H1 (cell line): ENCODE data around the gene COQ10B. TPM values are rescaled to one million over a fixed set of nuclear protein-coding genes. Genes with fewer than 3 reads are reported as not detected.

Experiments
- CTCF ChIA-PET: fragments of 300-600 bp; sonication (Branson Sonifier 250); formaldehyde crosslinking; loops from one replicate; lab custom pipeline; 2021; ENCODE audit not compliant: partially characterized antibody; lab: Charles Lee
- POLR2A ChIA-PET: fragments of 300-600 bp; sonication (Branson Sonifier 250); formaldehyde crosslinking; loops from one replicate; lab custom pipeline; 2021; ENCODE audit warnings: inconsistent platforms; ENCODE audit not compliant: partially characterized antibody; lab: Charles Lee
- DNase-seq, 2 experiments: peaks; one replicate each; pipeline versions ENCODE4 v3.0.0 to v3.0.0-alpha.2; 2010 to 2022; ENCODE audit warnings: low spot score in 2 of 2, low read depth in 1 of 2, mixed read lengths in 1 of 2
- FAIRE-seq: peaks from 2 replicates; lab custom pipeline; 2011; peaks lifted over from hg19 to GRCh38; lab: Jason Lieb, UNC
- H2AFZ ChIP-seq: 2 replicates; pipeline ENCODE4 v1.8.1; 2012; ENCODE audit warnings: low read length, inconsistent platforms
- H2AK5ac ChIP-seq: 2 replicates; pipeline ENCODE4 v1.6.1; 2013; ENCODE audit warnings: low read depth, low read length
- H2BK120ac ChIP-seq: replicated peaks from 2 replicates; pipeline ENCODE3; 2013; ENCODE audit warnings: low read depth, low read length, inconsistent platforms
- H2BK12ac ChIP-seq: 2 replicates; pipeline ENCODE4 v1.6.1; 2013; ENCODE audit warnings: low read depth, low read length
- H2BK15ac ChIP-seq: 2 replicates; pipeline ENCODE4 v1.6.1; 2013; ENCODE audit warnings: low read length
- H2BK20ac ChIP-seq: 2 replicates; pipeline ENCODE4 v1.6.1; 2013; ENCODE audit warnings: low read length
- H2BK5ac ChIP-seq: 2 replicates; pipeline ENCODE4 v1.6.1; 2013; ENCODE audit warnings: low read depth, low read length
- H3K14ac ChIP-seq: 2 replicates; pipeline ENCODE4 v1.6.1; 2013; ENCODE audit warnings: inconsistent platforms; ENCODE audit not compliant: insufficient read length
- H3K18ac ChIP-seq: 2 replicates; pipeline ENCODE4 v1.6.1; 2013; ENCODE audit warnings: low read length; ENCODE audit errors: extremely low read depth
- H3K23ac ChIP-seq: 2 replicates; pipeline ENCODE4 v1.6.1; 2013; ENCODE audit warnings: inconsistent platforms; ENCODE audit not compliant: insufficient read length
- H3K23me2 ChIP-seq: 2 replicates; pipeline ENCODE4 v1.6.1; 2013; ENCODE audit warnings: low read depth, low read length
- H3K27ac ChIP-seq: 2 replicates; pipeline ENCODE4 v1.6.1; 2011; ENCODE audit warnings: low read depth, low read length, inconsistent platforms
- H3K27me3 ChIP-seq, 4 experiments: replicated peaks in 1 of 4; 1 replicate in 1 of 4; 2 replicates in 3 of 4; pipeline versions ENCODE4 v1.6.1 to v1.8.1; 2011 to 2013; ENCODE audit warnings: low read length in 3 of 4, mild to moderate bottlenecking in 3 of 4, inconsistent platforms in 2 of 4, mixed read lengths in 2 of 4, moderate library complexity in 1 of 4; ENCODE audit not compliant: control insufficient read depth in 3 of 4, insufficient read depth in 3 of 4; ENCODE audit errors: extremely low read depth in 1 of 4
- H3K36me3 ChIP-seq, 4 experiments: 2 replicates each; pipeline versions ENCODE4 v1.6.1 to v1.8.1; 2011 to 2013; ENCODE audit warnings: mild to moderate bottlenecking in 4 of 4, low read length in 3 of 4, moderate library complexity in 2 of 4, control low read depth in 1 of 4, inconsistent platforms in 1 of 4; ENCODE audit not compliant: insufficient read depth in 4 of 4, control insufficient read depth in 2 of 4
- H3K4ac ChIP-seq: replicated peaks from 2 replicates; pipeline ENCODE3; 2013; ENCODE audit warnings: low read length, low read depth, mixed read lengths, inconsistent platforms; ENCODE audit not compliant: insufficient read length
- H3K4me1 ChIP-seq, 4 experiments: replicated peaks in 1 of 4; 1 replicate in 1 of 4; 2 replicates in 3 of 4; pipeline versions ENCODE4 v1.6.1 to v1.8.1; 2011 to 2013; ENCODE audit warnings: low read length in 3 of 4, inconsistent platforms in 2 of 4, mixed read lengths in 1 of 4; ENCODE audit not compliant: insufficient read depth in 4 of 4, control insufficient read depth in 3 of 4
- H3K4me2 ChIP-seq, 2 experiments: 2 replicates each; pipeline versions ENCODE4 v1.6.1 to v1.8.1; 2011 to 2013; ENCODE audit warnings: low read depth in 2 of 2, low read length in 2 of 2, control low read depth in 1 of 2, inconsistent platforms in 1 of 2, mild to moderate bottlenecking in 1 of 2; ENCODE audit not compliant: insufficient read depth in 1 of 2
- H3K4me3 ChIP-seq, 4 experiments: fragments of 200-600, 300-600 bp in 1 of 4; sonication (generic), shearing (Covaris generic), sonication (Bioruptor Twin) in 1 of 4; 2 replicates each; pipeline versions ENCODE4 v1.5.1 to v1.8.1; 2011 to 2016; ENCODE audit warnings: low read length in 4 of 4, low read depth in 3 of 4, control low read depth in 2 of 4, inconsistent platforms in 2 of 4, mild to moderate bottlenecking in 2 of 4, mixed read lengths in 1 of 4, moderate library complexity in 1 of 4; ENCODE audit not compliant: insufficient read depth in 2 of 4; ENCODE audit errors: extremely low read depth in 1 of 4
- H3K56ac ChIP-seq: replicated peaks from 2 replicates; pipeline ENCODE3; 2013; ENCODE audit warnings: low read depth, mild to moderate bottlenecking, mixed read lengths, low read length, inconsistent platforms; ENCODE audit not compliant: insufficient read length
- H3K79me1 ChIP-seq: 2 replicates; pipeline ENCODE4 v1.6.1; 2013; ENCODE audit warnings: low read depth, low read length, control low read depth
- H3K79me2 ChIP-seq, 2 experiments: 2 replicates each; pipeline versions ENCODE4 v1.6.1 to v1.8.1; 2012 to 2013; ENCODE audit warnings: low read length in 2 of 2, mild to moderate bottlenecking in 2 of 2, inconsistent platforms in 1 of 2; ENCODE audit not compliant: insufficient read depth in 2 of 2, control insufficient read depth in 1 of 2
- H3K9ac ChIP-seq, 4 experiments: replicated peaks in 1 of 4; 1 replicate in 1 of 4; 2 replicates in 3 of 4; pipeline versions ENCODE4 v1.6.1 to v1.8.1; 2011 to 2013; ENCODE audit warnings: low read depth in 3 of 4, low read length in 3 of 4, control low read depth in 2 of 4, mild to moderate bottlenecking in 2 of 4, moderate library complexity in 2 of 4, inconsistent platforms in 1 of 4; ENCODE audit errors: extremely low read depth in 1 of 4
- H3K9me3 ChIP-seq, 2 experiments: 2 replicates each; pipeline versions ENCODE4 v1.6.1 to v1.8.1; 2012 to 2013; ENCODE audit warnings: mild to moderate bottlenecking in 2 of 2, moderate library complexity in 2 of 2, control low read depth in 1 of 2, inconsistent platforms in 1 of 2, low read depth in 1 of 2, low read length in 1 of 2, mixed read lengths in 1 of 2; ENCODE audit not compliant: insufficient read depth in 2 of 2
- H4K20me1 ChIP-seq, 2 experiments: replicated peaks in 1 of 2; 2 replicates each; pipeline versions ENCODE3 to v1.8.1; 2011 to 2013; ENCODE audit warnings: inconsistent platforms in 2 of 2, low read length in 2 of 2, mild to moderate bottlenecking in 1 of 2; ENCODE audit not compliant: insufficient read depth in 2 of 2, control insufficient read depth in 1 of 2
- H4K5ac ChIP-seq: 2 replicates; pipeline ENCODE4 v1.6.1; 2013; ENCODE audit warnings: low read length, low read depth, mixed read lengths, inconsistent platforms; ENCODE audit not compliant: insufficient read length
- H4K8ac ChIP-seq: 2 replicates; pipeline ENCODE4 v1.8.0; 2013; ENCODE audit warnings: mild to moderate bottlenecking, moderate library complexity, low read length, inconsistent platforms; ENCODE audit not compliant: insufficient read depth; ENCODE audit errors: extremely low read depth
- H4K91ac ChIP-seq: replicated peaks from 2 replicates; pipeline ENCODE3; 2013; ENCODE audit warnings: low read length, mixed read lengths, inconsistent platforms; ENCODE audit not compliant: insufficient read length
- KDM4A ChIP-seq: IDR thresholded peaks from one replicate; pipeline ENCODE4 v1.7.1; 2012; ENCODE audit warnings: low read depth, mild to moderate bottlenecking, moderate library complexity, low read length, inconsistent platforms; ENCODE audit not compliant: severe bottlenecking
- RFX5 ChIP-seq: IDR thresholded peaks from 2 replicates; pipeline ENCODE4 v1.6.1; 2011; ENCODE audit warnings: low read depth, low read length, improper control_type of control experiment, borderline replicate concordance
- WGBS, 2 experiments: shearing (Covaris generic) in 1 of 2; methylation state at CpG; one replicate each; pipeline versions ENCODE4 v1.1.6 to v1.1.7; 2013 to 2015; ENCODE audit warnings: low lambda C conversion rate in 2 of 2, mixed read lengths in 2 of 2, inconsistent platforms in 1 of 2, low coverage in 1 of 2, missing lambda C conversion rate in 1 of 2; ENCODE audit not compliant: insufficient replicate concordance in 2 of 2, insufficient coverage in 1 of 2, insufficient read length in 1 of 2; ENCODE audit errors: extremely low coverage in 1 of 2, missing lambda C conversion rate in 1 of 2; 5-methylcytosine and 5-hydroxymethylcytosine counted together
- polyA plus RNA-seq, 7 experiments: library from polyadenylated mRNA; depleted of rRNA in 3 of 7; stranded (reverse) in 5 of 7; unstranded in 2 of 7; fragments of >200 nt in 5 of 7; fragments of 200-250 nt in 2 of 7; gene quantifications; 1 replicate in 5 of 7; 2 replicates in 1 of 7; 4 replicates in 1 of 7; pipeline versions ENCODE4 v1.2.1 to v1.2.3, GENCODE V29; 2011 to 2013; ENCODE audit warnings: missing spikeins in 2 of 7, mixed read lengths in 2 of 7
- total RNA-seq: library from RNA; stranded (reverse); fragmentation: NEBNext Ultra II Directional; extraction: Animal tissue kit (Norgen Biotek cat#: 25700); gene quantifications from 2 replicates; pipeline ENCODE4 v1.2.1, GENCODE V29; 2021

COQ10B gene
- total and polyA plus RNA-seq, 2 of the 8 experiments (the other 6 are each of a cell fraction or from before 2014, with no cell fraction given) = 1.9 to 17.3 TPM

DNA sequence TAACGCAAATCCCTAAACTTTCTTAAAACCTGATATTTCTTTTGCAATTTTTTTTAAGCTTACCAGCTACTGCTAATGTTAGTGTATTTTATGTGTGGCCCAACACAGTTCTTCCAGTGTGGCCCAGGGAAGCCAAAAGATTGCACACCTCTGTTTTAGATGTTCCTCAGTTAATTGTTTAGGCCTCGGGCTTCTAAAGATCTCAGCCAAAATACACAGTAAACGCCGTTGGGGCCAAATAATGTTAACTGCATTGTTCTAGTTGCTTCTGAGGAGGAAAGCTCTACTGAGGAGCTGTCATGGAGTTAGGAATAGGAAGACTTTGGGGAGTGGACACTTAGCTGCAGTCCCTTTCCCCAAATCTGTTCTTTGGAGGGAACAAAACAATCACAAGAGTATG, 48.8 kb downstream of the COQ10B start:
- H3K4me2 ChIP-seq = peak overlapping the region; percentile 61 to 66
- no peak overlapping the region for H2BK120ac ChIP-seq
- no peak overlapping the region for H2BK5ac ChIP-seq
- H3K27me3 ChIP-seq = no peaks in the 10 kb centered on the region
- CTCF ChIA-PET = interaction anchor here (1.2 to 1.5 kb wide), 2 partner anchors 11 to 111 kb away, joined by 4 read pairs; no protein-coding TSS in a partner anchor
- FAIRE-seq = no peak
- H2AFZ ChIP-seq = no peak overlapping the region
- H3K56ac ChIP-seq = no peak overlapping the region
- no peak overlapping the region for H2BK12ac ChIP-seq
- H3K9me3 ChIP-seq = no peaks in the 10 kb centered on the region
- peaks cover 2 to 7% (median 4%) of the 10 kb centered on the region in 4 experiments; a peak in 5 of 7 replicates for H3K4me1 ChIP-seq
- H3K4me3 ChIP-seq = peak overlapping the region in 3 of 4 experiments; percentile 7 to 86 (median 85); a peak in 6 of 8 replicates
- peaks cover 36 to 67% of the 10 kb centered on the region in 2 experiments for H3K79me2 ChIP-seq
- H4K8ac ChIP-seq = no peak overlapping the region
- WGBS, 2 experiments = 92% methylated on average over 4 of the region's 4 CpGs; no CpG with 5 or more reads in 1 of the 2 experiments
- no peaks in the 10 kb centered on the region for H3K79me1 ChIP-seq
- peaks cover 6 to 56% (median 24%) of the 10 kb centered on the region in 4 experiments for H3K36me3 ChIP-seq
- no peak overlapping the region for H2BK15ac ChIP-seq
- no peak overlapping the region for H2AK5ac ChIP-seq
- peaks cover 10 to 11% of the 10 kb centered on the region in 2 experiments for H4K20me1 ChIP-seq
- H2BK20ac ChIP-seq = no peak overlapping the region
- H3K4ac ChIP-seq = no peak overlapping the region
- no peak overlapping the region for H3K18ac ChIP-seq
- H3K14ac ChIP-seq = no peak overlapping the region
- H3K9ac ChIP-seq = peak overlapping the region in 1 of 4 experiments; percentile 12; a peak in 2 of 7 replicates
- H3K27ac ChIP-seq = no peak overlapping the region
- H3K23me2 ChIP-seq = peaks cover 4% of the 10 kb centered on the region; the same call in 1 of the 2 replicates
- POLR2A ChIA-PET = interaction anchor here (0.6 to 15.2 kb wide), 8 partner anchors 12 to 717 kb away, joined by 3 to 270 read pairs (median 15); partner anchors contain the start of genes MARS2 and MOB4
- no peak for DNase-seq
- no peak overlapping the region for H3K23ac ChIP-seq
- H4K91ac ChIP-seq = no peak overlapping the region
- H4K5ac ChIP-seq = no peak overlapping the region
- no peak for TF ChIP-seq KDM4A
- TF ChIP-seq RFX5 = no peak
